NCI-H187 (cell line): ENCODE results near the gene EPHA6.

Experiments used
- DNase-seq, 2 experiments: peaks; one replicate each; lab custom pipeline; 2025; lab: John Stamatoyannopoulos, UW

EPHA6 gene

GRCh38 chr3:97278506-97278905 lies 464.1 kb downstream of the EPHA6 start:
- no peak for DNase-seq

GRCh38 chr3:97291901-97292300 lies 477.5 kb downstream of the EPHA6 start:
- no peak for DNase-seq

GRCh38 chr3:97293596-97294131 lies 479.3 kb downstream of the EPHA6 start:
- no peak for DNase-seq

- DNase-seq: no peak
These were observed 482.6 kb downstream of the EPHA6 start for GRCh38 chr3:97297032-97297431.

- no peak for DNase-seq
These were observed 486.7 kb downstream of the EPHA6 start for GRCh38 chr3:97301114-97301513.

- DNase-seq: no peak
These were observed 491.8 kb downstream of the EPHA6 start for GRCh38 chr3:97306226-97306625.

- no peak for DNase-seq
These were observed 524.0 kb downstream of the EPHA6 start for GRCh38 chr3:97338375-97338774.

- DNase-seq: no peak
These were observed 526.5 kb downstream of the EPHA6 start for GRCh38 chr3:97340940-97341339.

- no peak for DNase-seq
These were observed 533.4 kb downstream of the EPHA6 start for GRCh38 chr3:97347780-97348179.

- no peak for DNase-seq
These were observed 536.6 kb downstream of the EPHA6 start for GRCh38 chr3:97350971-97351370.

GRCh38 chr3:97353176-97353575 lies 538.8 kb downstream of the EPHA6 start:
- DNase-seq: no peak

- DNase-seq: no peak
These were observed 545.6 kb downstream of the EPHA6 start for GRCh38 chr3:97359977-97360376.

GRCh38 chr3:97360804-97361203 lies 546.4 kb downstream of the EPHA6 start:
- DNase-seq: no peak

- DNase-seq: no peak
These were observed 570.2 kb downstream of the EPHA6 start for GRCh38 chr3:97384583-97384982.

- DNase-seq: no peak
These were observed 574.4 kb downstream of the EPHA6 start for GRCh38 chr3:97388774-97389173.

- DNase-seq: no peak
These were observed 575.5 kb downstream of the EPHA6 start for GRCh38 chr3:97389936-97390335.

- no peak for DNase-seq
These were observed 576.8 kb downstream of the EPHA6 start for GRCh38 chr3:97391167-97391566.

- no peak for DNase-seq
These were observed 595.2 kb downstream of the EPHA6 start for GRCh38 chr3:97409612-97410011.

GRCh38 chr3:97421565-97421964 lies 607.2 kb downstream of the EPHA6 start:
- no peak for DNase-seq

- no peak for DNase-seq
These were observed 610.6 kb downstream of the EPHA6 start for GRCh38 chr3:97425002-97425401.

- DNase-seq: no peak
These were observed 616.2 kb downstream of the EPHA6 start for GRCh38 chr3:97430601-97431000.

- no peak for DNase-seq
These were observed 618.5 kb downstream of the EPHA6 start for GRCh38 chr3:97432914-97433313.

- no peak for DNase-seq
These were observed 623.7 kb downstream of the EPHA6 start for GRCh38 chr3:97438131-97438530.

GRCh38 chr3:97439373-97439772 lies 625.0 kb downstream of the EPHA6 start:
- DNase-seq: no peak

- DNase-seq: no peak
These were observed 649.6 kb downstream of the EPHA6 start for GRCh38 chr3:97464035-97464434.
